HepG2 (cell line): ENCODE data around the gene TPO. TPM values are rescaled to one million over a fixed set of nuclear protein-coding genes. Genes with fewer than 3 reads are reported as not detected.

Source experiments
- DDIT3 ChIP-seq: sonication (generic); formaldehyde crosslinking; IDR thresholded peaks from 2 replicates; pipeline ENCODE4 v1.4.0; 2020; ENCODE audit warnings: mild to moderate bottlenecking, missing genetic modification reagents
- NFIC ChIP-seq: IDR thresholded peaks from 2 replicates; pipeline ENCODE4 v1.6.1; 2012; ENCODE audit warnings: mild to moderate bottlenecking, low read length, inconsistent platforms
- ZBTB40 ChIP-seq, 2 experiments: fragments of 450-650 bp in 1 of 2; sonication (generic) in 1 of 2; formaldehyde crosslinking in 1 of 2; IDR thresholded peaks; 2 replicates each; pipeline versions ENCODE4 v1.6.1 to v1.8.0; 2016 to 2022; ENCODE audit warnings: antibody characterized with exemption in 1 of 2, mild to moderate bottlenecking in 1 of 2, missing genetic modification reagents in 1 of 2
- polyA plus RNA-seq, 8 experiments: library from polyadenylated mRNA; depleted of rRNA in 3 of 8; stranded (reverse) in 7 of 8; unstranded in 1 of 8; fragments of >200 nt; fragmentation: Illumina TruSeq in 4 of 8; extraction: Trizol in 4 of 8; gene quantifications; 2 replicates each; pipeline versions ENCODE4 v1.2.1 to v1.2.3, GENCODE V29; 2011 to 2016; ENCODE audit warnings: low read depth in 4 of 8, missing spikeins in 1 of 8, mixed read lengths in 1 of 8; ENCODE audit not compliant: insufficient read depth in 1 of 8
- total RNA-seq, 5 experiments: library from RNA; depleted of rRNA; stranded (reverse); fragments of >200 nt; fragmentation: Illumina TruSeq; extraction: Trizol; gene quantifications; 2 replicates each; pipeline ENCODE4 v1.2.3, GENCODE V29; 2016; ENCODE audit warnings: low read depth in 1 of 5

The TPO gene
- total and polyA plus RNA-seq, 2 of the 13 experiments (the other 11 are each of a cell fraction or from before 2014, with no cell fraction given) = not detected

- TF ChIP-seq ZBTB40 (IDR thresholded peaks at IDR 0.05) (no peak), ZBTB40 (CRISPR knock-in tag; IDR thresholded peaks at IDR 0.05) (no peak), DDIT3 (CRISPR knock-in tag) (no peak), NFIC (no peak)
Measured at GRCh38 chr2:1378456-1379150, 34.7 kb upstream of the TPO start (continued).
